Activated naive CD4-positive, alpha-beta T cell treated with anti-CD3 and anti-CD28 coated beads, Interleukin-2, amount 50 U/mL, for 72 hours (primary cell): Measurements from ENCODE around the gene EFCAB11. TPM values are rescaled to one million over a fixed set of nuclear protein-coding genes. Genes with fewer than 3 reads are reported as not detected.

ENCODE experiments used
- ATAC-seq, 2 donors: fragments of 150-1000 bp; cut with Tn5 transposase; 2 replicates each; pipeline ENCODE4 v1.10.0; 2021; ENCODE audit warnings: mild to moderate bottlenecking in 2 of 2, moderate library complexity in 2 of 2
- DNase-seq, 2 donors: peaks; one replicate each; pipeline ENCODE4 v3.0.0; 2021 to 2022; ENCODE audit warnings: low spot score in 2 of 2
- H3K27ac Mint-ChIP-seq, 2 donors: one replicate each; pipeline ENCODE4 v1.8.0; 2022; ENCODE audit warnings: mild to moderate bottlenecking in 2 of 2, mixed read lengths in 2 of 2
- H3K36me3 Mint-ChIP-seq, 2 donors: one replicate each; pipeline ENCODE4 v1.8.0; 2022; ENCODE audit warnings: mixed read lengths in 2 of 2
- H3K9me3 Mint-ChIP-seq, 2 donors: one replicate each; pipeline ENCODE4 v1.8.0; 2022; ENCODE audit warnings: mixed read lengths in 2 of 2
- total RNA-seq, 2 donors: library from RNA; stranded (reverse); gene quantifications; one replicate each; pipeline ENCODE4 v1.2.3, GENCODE V29; 2022

Gene EFCAB11
- total RNA-seq, 2 donors from 2014 or later: 8.9 to 12.5 TPM

GRCh38 chr14:89828471-89829165 is 125.9 kb downstream of the EFCAB11 start:
- no peak overlapping the region for H3K27ac Mint-ChIP-seq
- no peak for DNase-seq
- peaks cover 4 to 6% of the 10 kb centered on the region in 2 donors for H3K36me3 Mint-ChIP-seq
- peaks cover 4 to 7% of the 10 kb centered on the region in 2 donors for H3K9me3 Mint-ChIP-seq
- ATAC-seq: no peak

GRCh38 chr14:89827265-89827664 is 127.3 kb downstream of the EFCAB11 start:
- DNase-seq: no peak
- no peak for ATAC-seq

GRCh38 chr14:89826596-89826995 is 127.9 kb downstream of the EFCAB11 start:
- no peak overlapping the region for H3K27ac Mint-ChIP-seq
- peaks cover 8 to 16% of the 10 kb centered on the region in 2 donors for H3K9me3 Mint-ChIP-seq
- peaks cover 12 to 17% of the 10 kb centered on the region in 2 donors for H3K36me3 Mint-ChIP-seq
- no peak for ATAC-seq
- no peak for DNase-seq

More at GRCh38 chr14:89827265-89827664, 127.3 kb downstream of the EFCAB11 start:
- Mint-ChIP-seq H3K36me3 (peaks cover 12 to 17% of the 10 kb centered on the region in 2 donors), H3K27ac (no peak overlapping the region), H3K9me3 (peaks cover 8 to 16% of the 10 kb centered on the region in 2 donors)

GRCh38 chr14:89823743-89824142 is 130.8 kb downstream of the EFCAB11 start:
- DNase-seq: no peak
- H3K9me3 Mint-ChIP-seq: peaks cover 8 to 16% of the 10 kb centered on the region in 2 donors
- H3K27ac Mint-ChIP-seq: no peak overlapping the region
- H3K36me3 Mint-ChIP-seq: peaks cover 12 to 17% of the 10 kb centered on the region in 2 donors
- no peak for ATAC-seq

GRCh38 chr14:89814126-89814525 is 140.4 kb downstream of the EFCAB11 start:
- DNase-seq (no peak), ATAC-seq (no peak)
- Mint-ChIP-seq H3K9me3 (no peaks in the 10 kb centered on the region), H3K36me3 (no peaks in the 10 kb centered on the region), H3K27ac (no peak overlapping the region)

- no peak for ATAC-seq
- no peak overlapping the region for H3K27ac Mint-ChIP-seq
- no peaks in the 10 kb centered on the region for H3K9me3 Mint-ChIP-seq
- H3K36me3 Mint-ChIP-seq: no peaks in the 10 kb centered on the region
- DNase-seq: no peak
Observed at GRCh38 chr14:89813617-89814031, 140.9 kb downstream of the EFCAB11 start.

GRCh38 chr14:89811954-89812575 is 142.5 kb downstream of the EFCAB11 start:
- Mint-ChIP-seq H3K9me3 (no peaks in the 10 kb centered on the region), H3K36me3 (no peaks in the 10 kb centered on the region), H3K27ac (no peak overlapping the region)
- ATAC-seq (no peak), DNase-seq (no peak)

- DNase-seq: no peak
- no peak for ATAC-seq
- H3K27ac Mint-ChIP-seq: no peak overlapping the region
- no peaks in the 10 kb centered on the region for H3K9me3 Mint-ChIP-seq
- no peaks in the 10 kb centered on the region for H3K36me3 Mint-ChIP-seq
Observed at GRCh38 chr14:89810101-89810500, 144.4 kb downstream of the EFCAB11 start.

- no peak overlapping the region for H3K27ac Mint-ChIP-seq
- H3K9me3 Mint-ChIP-seq: no peaks in the 10 kb centered on the region
- no peaks in the 10 kb centered on the region for H3K36me3 Mint-ChIP-seq
- DNase-seq: no peak
- no peak for ATAC-seq
Observed at GRCh38 chr14:89807892-89808291, 146.6 kb downstream of the EFCAB11 start.

GRCh38 chr14:89807151-89807550 is 147.4 kb downstream of the EFCAB11 start:
- DNase-seq: no peak
- no peak overlapping the region for H3K27ac Mint-ChIP-seq
- no peak for ATAC-seq
- H3K36me3 Mint-ChIP-seq: no peaks in the 10 kb centered on the region
- no peaks in the 10 kb centered on the region for H3K9me3 Mint-ChIP-seq

GRCh38 chr14:89806451-89806850 is 148.1 kb downstream of the EFCAB11 start:
- H3K27ac Mint-ChIP-seq: no peak overlapping the region
- ATAC-seq (no peak), DNase-seq (no peak)
- no peaks in the 10 kb centered on the region for H3K36me3 Mint-ChIP-seq
- no peaks in the 10 kb centered on the region for H3K9me3 Mint-ChIP-seq

- Mint-ChIP-seq H3K27ac (no peak overlapping the region), H3K9me3 (no peaks in the 10 kb centered on the region), H3K36me3 (no peaks in the 10 kb centered on the region)
- ATAC-seq (no peak), DNase-seq (no peak)
Observed at GRCh38 chr14:89805501-89805900, 149.0 kb downstream of the EFCAB11 start.

GRCh38 chr14:89803542-89803941 is 151.0 kb downstream of the EFCAB11 start:
- Mint-ChIP-seq H3K36me3 (no peaks in the 10 kb centered on the region), H3K9me3 (no peaks in the 10 kb centered on the region), H3K27ac (no peak overlapping the region)
- DNase-seq (no peak), ATAC-seq (no peak)

- ATAC-seq (no peak), DNase-seq (no peak)
- Mint-ChIP-seq H3K27ac (no peak overlapping the region), H3K9me3 (no peaks in the 10 kb centered on the region), H3K36me3 (no peaks in the 10 kb centered on the region)
Observed at GRCh38 chr14:89801136-89801535, 153.4 kb downstream of the EFCAB11 start.

- no peak for ATAC-seq
- no peaks in the 10 kb centered on the region for H3K9me3 Mint-ChIP-seq
- H3K36me3 Mint-ChIP-seq: no peaks in the 10 kb centered on the region
- no peak overlapping the region for H3K27ac Mint-ChIP-seq
- DNase-seq: no peak
Observed at GRCh38 chr14:89798212-89798773, 156.2 kb downstream of the EFCAB11 start.

GRCh38 chr14:89797148-89797547 is 157.4 kb downstream of the EFCAB11 start:
- H3K36me3 Mint-ChIP-seq: no peaks in the 10 kb centered on the region
- ATAC-seq: no peak
- no peak for DNase-seq
- no peaks in the 10 kb centered on the region for H3K9me3 Mint-ChIP-seq
- no peak overlapping the region for H3K27ac Mint-ChIP-seq

GRCh38 chr14:89794096-89794495 is 160.4 kb downstream of the EFCAB11 start:
- H3K36me3 Mint-ChIP-seq: no peaks in the 10 kb centered on the region
- no peaks in the 10 kb centered on the region for H3K9me3 Mint-ChIP-seq
- DNase-seq (no peak), ATAC-seq (no peak)
- H3K27ac Mint-ChIP-seq: no peak overlapping the region

- Mint-ChIP-seq H3K27ac (no peak overlapping the region), H3K9me3 (no peaks in the 10 kb centered on the region), H3K36me3 (no peaks in the 10 kb centered on the region)
- DNase-seq: no peak
- no peak for ATAC-seq
Observed at GRCh38 chr14:89793367-89793716, 161.2 kb downstream of the EFCAB11 start.
